HG02610 (cell line): ENCODE results near the gene RPA3.
"Not testable (repeated sequence)": the region's sequence is repeated elsewhere in the genome, so short reads cannot be mapped to it uniquely, and the experiment has no call there.

Source experiments
- ATAC-seq: cut with Tn5 transposase; IDR thresholded peaks from one replicate; pipeline ENCODE4 v1.9.1; 2021; ENCODE audit warnings: mild to moderate bottlenecking, moderate library complexity; ENCODE audit not compliant: unreplicated experiment

The RPA3 gene

GRCh38 chr7:7662527-7662926 is 55.9 kb downstream of the RPA3 start:
- no peak for ATAC-seq

DNA sequence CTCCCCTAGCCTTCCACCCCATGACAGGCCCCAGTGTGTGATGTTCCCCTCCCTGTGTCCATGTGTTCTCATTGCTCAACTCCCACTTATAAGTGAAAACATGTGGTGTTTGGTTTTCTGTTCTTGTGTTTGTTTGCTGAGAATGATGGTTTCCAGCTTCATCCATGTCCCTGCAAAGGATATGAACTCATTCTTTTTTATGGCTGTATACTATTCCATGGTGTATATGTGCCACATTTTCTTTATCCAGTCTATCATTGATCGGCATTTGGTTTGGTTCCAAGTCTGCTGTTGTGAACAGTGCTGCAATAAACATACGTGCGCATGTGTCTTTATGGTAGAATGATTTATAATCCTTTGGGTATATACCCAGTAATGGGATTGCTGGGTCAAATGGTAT is 61.9 kb downstream of the RPA3 start:
- not testable (repeated sequence) for ATAC-seq

- no peak for ATAC-seq
These were observed 63.3 kb downstream of the RPA3 start for GRCh38 chr7:7654964-7655715.

GRCh38 chr7:7653593-7654187 is 64.7 kb downstream of the RPA3 start:
- no peak for ATAC-seq

DNA sequence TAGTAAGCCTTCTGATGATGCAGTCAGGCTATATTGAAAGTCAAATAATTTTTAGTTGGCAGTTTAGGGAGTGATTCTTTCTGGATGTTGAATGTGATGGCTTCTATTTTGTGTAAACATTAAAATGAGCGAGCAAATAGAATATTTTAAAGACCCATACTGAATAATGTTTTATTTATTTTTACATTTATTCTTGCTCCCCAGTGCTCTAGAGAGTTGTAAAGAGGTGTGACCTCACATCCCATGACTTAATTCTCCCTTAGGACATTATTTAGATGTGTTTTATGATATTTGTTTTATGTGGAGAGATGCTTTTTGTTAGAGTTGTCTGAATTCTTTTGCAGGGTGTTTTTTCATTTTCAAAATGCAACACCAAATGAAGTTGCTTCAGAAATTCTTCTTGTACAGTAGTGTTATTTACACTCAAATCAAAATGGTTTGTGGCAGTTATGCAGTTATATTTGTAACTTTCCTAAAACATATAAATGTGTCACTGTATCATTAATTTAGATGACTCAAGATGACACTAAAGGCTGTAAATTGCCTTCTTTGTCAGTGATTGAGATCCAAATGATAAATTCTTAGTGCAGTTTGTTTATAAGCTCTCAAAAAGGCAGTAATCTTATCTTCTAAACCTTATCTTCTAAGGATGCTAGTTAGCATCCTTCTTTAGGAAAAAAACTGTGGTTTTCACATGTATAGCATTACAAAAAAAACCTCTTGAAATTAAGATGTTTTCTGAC is 65.4 kb downstream of the RPA3 start:
- ATAC-seq: no peak

- ATAC-seq: no peak
These were observed 66.9 kb downstream of the RPA3 start for GRCh38 chr7:7651479-7651878.

DNA sequence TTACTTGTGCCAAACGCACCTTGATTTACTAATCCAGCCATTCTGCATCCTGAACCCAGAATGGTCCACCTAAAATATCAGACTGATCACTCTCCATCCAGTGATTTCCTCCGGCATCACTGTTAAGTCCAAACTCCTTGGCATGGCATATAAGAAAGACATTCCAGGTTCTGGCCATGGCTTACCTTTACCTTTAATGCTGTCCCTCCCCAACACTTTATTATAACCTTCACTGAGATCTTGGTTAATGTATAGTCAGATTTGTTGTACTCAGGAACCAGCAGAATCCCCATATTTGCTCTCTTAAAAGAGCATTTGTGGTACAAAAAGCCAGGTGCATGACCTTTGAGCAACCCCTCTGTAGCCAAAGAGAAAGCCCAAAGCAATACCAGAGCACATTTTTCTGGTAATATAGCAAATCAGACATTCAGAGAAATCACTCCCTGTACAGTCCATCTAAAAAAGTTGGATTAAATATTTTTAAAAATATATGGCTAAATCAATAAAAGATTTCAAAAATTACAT is 67.7 kb downstream of the RPA3 start:
- no peak for ATAC-seq

GRCh38 chr7:7647495-7648036 is 70.8 kb downstream of the RPA3 start:
- no peak for ATAC-seq

- no peak for ATAC-seq
These were observed 76.3 kb downstream of the RPA3 start for GRCh38 chr7:7642081-7642480.

- ATAC-seq: peak; percentile 7
These were observed 77.2 kb downstream of the RPA3 start for GRCh38 chr7:7641129-7641663.

DNA sequence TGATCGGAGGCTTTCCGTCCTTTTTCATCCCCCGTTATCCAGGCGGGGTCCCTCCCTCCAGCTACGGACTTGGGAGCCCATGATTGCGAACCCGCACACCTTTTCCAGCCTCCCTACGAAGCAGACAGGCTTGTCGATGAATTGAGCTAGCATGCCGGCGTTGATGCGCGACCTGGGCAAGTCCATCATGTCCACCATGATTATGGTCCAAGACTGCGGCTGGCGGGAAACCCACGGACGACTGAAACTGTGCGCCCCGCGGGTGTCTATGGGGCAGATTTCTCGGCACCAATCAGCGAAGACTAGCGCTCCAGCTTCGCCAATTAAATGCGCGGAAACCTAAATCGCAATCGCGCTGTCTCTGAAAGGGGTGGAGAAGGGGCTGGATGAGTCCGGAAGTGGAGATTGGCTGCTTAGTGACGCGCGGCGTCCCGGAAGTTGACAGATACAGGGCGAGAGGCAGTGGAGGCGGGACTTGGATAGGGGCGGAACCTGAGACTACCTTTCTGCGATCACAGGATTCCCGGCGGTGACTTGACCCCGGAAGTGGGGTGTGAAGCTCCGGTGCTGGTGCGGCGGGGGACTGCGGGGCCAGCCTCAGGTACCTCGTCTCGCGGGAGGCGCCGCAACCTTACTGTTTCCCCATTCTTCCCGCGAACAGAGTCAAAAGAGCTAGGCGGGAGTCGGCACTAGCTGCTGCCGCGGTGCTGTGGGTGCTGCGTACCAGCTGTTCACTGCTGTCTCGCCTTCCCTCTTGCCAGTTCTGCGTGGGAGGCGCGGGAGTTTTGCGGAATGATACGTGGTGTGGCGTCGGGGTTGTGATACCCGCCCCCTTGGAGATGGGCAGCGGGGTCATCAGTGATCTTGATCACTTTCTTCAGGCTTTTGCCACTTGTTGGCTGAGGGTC is 77.9 kb downstream of the RPA3 start, which contains the start of gene UMAD1:
UMAD1 (plus strand) TSS at position 532 of the 908 bp plus-strand sequence. CDS start 32,620 bp downstream, outside the sequence.
- peak; percentile 99 for ATAC-seq

DNA sequence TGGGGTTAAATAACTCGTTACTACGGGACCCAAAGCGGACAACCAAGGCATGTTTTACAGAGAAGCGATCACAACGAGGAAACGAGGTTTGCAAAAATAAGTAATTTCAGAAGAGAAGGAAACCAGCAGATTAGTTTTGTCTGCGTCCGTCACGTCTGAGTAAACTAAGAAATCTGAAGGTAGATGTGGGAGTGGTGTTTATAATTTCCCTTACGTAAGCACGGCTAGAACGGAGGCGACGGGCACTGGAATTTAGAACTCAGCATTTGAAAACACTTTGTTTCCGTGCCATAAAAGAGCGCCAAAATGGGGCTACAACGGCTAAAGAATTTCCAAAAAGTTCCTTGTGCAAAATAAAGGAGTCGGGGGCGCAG is 78.6 kb downstream of the RPA3 start:
- ATAC-seq: no peak

DNA sequence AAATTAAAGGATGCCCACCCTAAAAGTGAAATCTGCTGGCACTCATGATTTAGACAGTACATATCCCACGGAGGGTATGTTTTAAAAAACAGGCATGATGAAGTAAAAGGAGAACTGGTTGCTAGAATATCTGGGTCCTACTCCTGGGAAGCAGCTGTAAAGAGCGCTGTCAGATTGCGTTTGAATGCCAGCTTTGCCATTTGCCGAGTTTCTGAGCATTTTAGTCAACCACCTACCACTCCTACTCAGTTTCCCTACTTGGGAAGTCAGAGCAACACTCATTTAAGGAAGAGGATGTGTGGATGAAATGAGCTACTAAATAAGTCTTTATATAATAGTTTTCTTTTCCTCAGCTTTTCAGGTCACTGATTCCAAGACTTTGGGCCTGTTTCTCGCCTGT is 79.0 kb downstream of the RPA3 start:
- ATAC-seq: no peak

GRCh38 chr7:7630626-7631329 is 87.6 kb downstream of the RPA3 start:
- no peak for ATAC-seq

- no peak for ATAC-seq
These were observed 89.9 kb downstream of the RPA3 start for GRCh38 chr7:7628476-7628875.

GRCh38 chr7:7620644-7621210 is 97.7 kb downstream of the RPA3 start:
- no peak for ATAC-seq

- ATAC-seq: no peak
These were observed 98.2 kb downstream of the RPA3 start for GRCh38 chr7:7620236-7620635.

GRCh38 chr7:7618410-7618809 is 100.0 kb downstream of the RPA3 start:
- no peak for ATAC-seq

DNA sequence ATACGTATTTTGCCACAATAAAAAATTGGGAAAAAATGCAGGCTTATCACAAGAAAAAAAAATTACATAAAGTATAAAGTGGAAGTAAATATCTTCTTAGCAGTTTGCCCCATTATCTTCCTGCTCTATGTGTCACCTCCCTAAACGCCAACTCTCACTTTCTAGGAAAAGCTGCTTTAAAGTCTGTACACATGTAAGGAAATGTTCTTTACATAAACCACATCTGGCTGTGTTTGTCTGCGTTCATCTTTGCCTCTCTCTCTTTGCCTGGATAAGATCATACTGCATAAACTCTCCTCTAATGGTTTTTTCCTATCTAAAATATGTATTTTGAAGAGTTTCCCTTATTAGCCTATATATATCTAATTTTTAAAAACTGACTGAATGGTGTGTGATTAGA is 100.9 kb downstream of the RPA3 start:
- ATAC-seq: no peak
